HPDE6-E6E7 (cell line): ENCODE data around the gene SNX25.
"Not testable (repeated sequence)": the region's sequence is repeated elsewhere in the genome, so short reads cannot be mapped to it uniquely, and the experiment has no call there.

Experiments used
- DNase-seq: peaks from one replicate; pipeline ENCODE4 v3.0.0; 2011; ENCODE audit warnings: missing footprints; ENCODE audit errors: extremely low spot score

SNX25 gene

GRCh38 chr4:185204238-185204910 lies 5.0 kb upstream of the SNX25 start:
- no peak for DNase-seq

- DNase-seq = not testable (repeated sequence)
These were observed 4.3 kb upstream of the SNX25 start for GRCh38 chr4:185205073-185205472.

DNA sequence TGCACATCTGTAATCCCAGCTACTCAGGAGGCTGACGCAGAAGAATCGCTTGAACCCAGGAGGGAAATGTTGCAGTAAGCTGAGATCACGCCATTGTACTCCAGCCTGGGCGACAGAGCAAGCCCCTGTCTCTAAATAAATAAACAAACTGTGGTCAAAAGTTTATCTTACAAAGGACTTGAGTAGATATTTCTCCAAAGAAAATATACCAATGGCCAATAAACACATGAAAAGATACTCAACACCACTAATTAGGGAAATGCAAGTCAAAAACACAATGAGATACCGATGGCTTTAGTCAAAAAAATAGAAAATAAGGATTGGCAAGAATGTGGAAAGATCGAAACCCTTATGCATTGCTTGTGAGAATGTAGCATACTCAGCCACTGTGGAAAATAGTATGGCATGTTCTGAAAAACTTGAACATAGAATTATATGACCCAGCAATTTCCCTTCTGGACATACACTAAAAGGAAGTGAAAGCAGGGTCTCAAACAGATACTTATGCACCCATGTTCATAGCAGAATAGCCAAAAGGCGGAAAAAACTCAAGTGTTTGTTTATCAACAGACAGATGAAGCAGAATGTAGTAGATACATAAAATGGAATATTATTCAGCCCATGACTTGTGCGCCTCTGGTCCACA lies 3.6 kb upstream of the SNX25 start:
- DNase-seq = no peak

DNA sequence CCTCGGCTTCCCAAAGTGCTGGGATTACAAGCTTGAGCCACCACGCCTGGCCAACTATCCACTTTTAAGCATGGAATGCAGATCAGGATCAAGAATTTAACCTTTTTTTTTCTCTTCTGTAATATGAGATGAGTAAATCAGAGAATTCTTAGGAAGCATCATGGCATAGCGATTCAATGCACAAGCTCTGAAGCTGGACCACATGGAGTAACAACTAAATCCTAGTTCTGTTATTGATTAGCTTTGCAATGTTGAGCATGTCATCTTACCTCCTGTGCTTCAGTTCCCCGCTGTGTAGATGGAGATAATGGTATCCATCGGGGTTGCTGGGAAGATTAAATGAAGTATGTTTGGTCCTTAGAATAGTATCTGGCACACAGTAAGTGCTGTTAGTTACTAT lies 1.9 kb upstream of the SNX25 start:
- DNase-seq = no peak

DNA sequence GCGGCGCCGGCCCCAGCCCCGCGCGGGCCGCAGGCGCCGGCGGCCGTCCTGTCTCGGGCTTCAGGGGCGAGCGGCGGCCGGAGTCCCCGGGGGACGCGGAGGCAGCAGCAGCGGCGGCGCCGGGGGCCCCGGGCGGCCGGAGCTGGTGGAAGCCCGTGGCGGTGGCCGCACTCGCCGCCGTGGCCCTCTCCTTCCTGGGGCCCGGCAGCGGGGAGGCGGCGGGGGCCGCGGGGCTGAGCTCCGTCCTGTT lies 379 bp downstream of the SNX25 start:
- DNase-seq = not testable (repeated sequence)

GRCh38 chr4:185210102-185210981 lies 944 bp downstream of the SNX25 start:
- DNase-seq = no peak

DNA sequence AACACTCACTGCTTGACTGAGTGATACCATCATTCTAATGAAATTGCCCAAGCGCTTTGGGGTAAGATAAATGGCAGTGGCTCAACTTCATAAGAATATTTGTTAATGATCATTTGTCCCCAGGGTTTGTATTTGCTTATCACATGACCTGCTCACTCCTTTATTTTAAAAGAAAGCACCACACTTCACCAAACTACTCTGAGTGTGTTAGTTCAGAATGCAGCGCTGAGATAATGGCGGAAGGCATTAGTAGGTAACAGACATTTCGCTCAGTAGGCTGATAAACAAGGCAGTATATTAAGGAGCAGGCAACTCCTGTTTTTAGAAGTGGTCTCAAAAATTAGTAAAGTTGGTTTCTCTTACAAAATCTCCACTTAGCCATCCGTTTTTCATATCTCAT lies 1.6 kb downstream of the SNX25 start:
- no peak for DNase-seq

GRCh38 chr4:185211641-185212040 lies 2.2 kb downstream of the SNX25 start:
- no peak for DNase-seq

DNA sequence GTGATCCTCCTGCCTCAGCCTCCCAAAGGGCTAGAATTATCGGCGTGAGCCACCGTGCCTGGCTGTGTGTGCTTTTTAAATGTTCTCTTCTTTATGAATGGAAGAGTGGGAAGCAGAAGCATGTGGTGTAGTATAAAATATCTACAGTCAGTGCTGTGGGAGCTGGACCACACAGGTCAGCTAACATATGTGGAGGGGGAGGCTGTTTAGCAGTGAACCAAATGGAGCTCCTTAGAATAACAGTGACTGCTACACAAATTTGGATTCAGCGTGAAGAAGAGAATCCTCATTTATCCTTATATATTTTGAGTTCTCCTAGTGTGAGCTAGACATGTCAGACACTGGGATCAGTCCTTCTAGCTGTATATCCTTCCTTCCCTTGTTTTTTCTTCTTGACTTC lies 3.2 kb downstream of the SNX25 start:
- no peak for DNase-seq

DNA sequence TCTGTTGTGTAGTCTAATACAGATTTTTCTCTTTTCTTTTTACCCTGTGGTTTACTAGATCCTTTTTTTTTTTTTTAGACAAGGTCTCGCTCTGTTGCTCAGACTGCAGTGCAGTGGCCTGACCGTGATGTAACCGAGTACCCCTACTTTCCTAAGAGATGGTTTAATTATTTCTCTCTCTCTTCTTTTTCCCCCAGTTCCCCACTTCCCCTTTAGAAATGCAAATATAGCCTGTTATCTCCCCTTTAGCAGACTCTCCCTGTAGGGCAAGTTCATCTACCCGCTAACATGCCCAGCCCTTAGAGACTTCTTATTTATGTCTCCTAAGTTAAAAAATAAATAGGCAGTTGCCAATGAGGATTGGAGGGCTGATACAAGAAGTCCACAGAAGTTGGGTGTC lies 4.5 kb downstream of the SNX25 start:
- no peak for DNase-seq

- DNase-seq = no peak
These were observed 5.9 kb downstream of the SNX25 start for GRCh38 chr4:185215261-185215660.

- no peak for DNase-seq
These were observed 8.1 kb downstream of the SNX25 start for GRCh38 chr4:185217408-185217975.

DNA sequence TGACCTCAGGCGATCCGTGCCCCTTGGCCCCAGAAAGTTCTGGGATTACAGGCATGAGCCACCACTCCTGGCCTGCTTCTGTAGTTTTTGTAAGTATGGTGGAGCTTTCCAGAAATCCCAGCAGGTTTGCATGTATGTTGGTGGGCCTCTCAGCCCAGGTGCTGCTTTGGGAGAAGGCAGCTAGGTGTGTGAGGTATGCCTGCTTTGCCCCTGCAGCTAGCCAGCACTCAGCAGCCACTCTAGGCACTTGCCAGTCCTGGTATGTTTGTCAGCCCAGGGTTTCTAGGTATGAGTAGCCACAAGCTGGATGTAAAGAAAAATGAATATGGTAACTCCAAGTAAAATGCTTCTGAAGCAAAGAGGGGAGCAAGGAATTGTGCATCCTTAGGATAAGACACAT lies 8.9 kb downstream of the SNX25 start:
- DNase-seq = no peak

- DNase-seq = no peak
These were observed 10.3 kb downstream of the SNX25 start for GRCh38 chr4:185219551-185220344.

DNA sequence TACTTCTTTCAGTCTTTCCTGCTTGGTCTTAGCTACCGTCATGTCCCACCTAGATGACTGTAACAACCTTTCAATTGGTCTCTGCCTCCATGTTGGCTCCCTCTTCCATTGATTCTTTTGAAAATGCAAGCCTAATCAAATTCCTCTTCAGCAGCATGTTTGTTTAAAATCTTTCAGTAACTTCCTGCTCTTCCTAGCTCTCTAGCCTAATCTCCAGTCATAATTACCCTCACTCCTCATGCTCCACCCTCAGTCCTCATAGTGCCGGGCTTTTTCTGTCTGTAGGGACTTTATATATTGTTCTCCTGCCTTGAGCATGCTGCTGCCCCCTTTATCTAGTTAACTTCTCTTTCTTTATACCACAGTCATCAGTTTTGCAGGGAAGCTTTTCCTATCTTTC lies 12.1 kb downstream of the SNX25 start:
- DNase-seq = no peak

DNA sequence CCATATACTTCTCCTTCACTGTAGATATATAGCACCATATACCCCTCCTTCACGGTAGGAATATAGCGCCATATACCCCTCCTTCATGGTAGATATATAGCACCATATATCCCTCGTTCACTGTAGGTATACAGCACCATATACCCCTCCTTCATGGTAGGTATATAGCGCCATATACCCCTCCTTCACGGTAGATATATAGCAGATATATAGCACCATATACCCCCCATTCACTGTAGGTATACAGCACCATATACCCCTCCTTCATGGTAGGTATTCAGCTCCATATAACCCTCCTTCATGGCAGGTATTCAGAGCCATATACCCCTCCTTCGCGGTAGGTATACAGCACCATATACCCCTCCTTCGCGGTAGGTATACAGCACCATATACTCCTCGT lies 12.5 kb downstream of the SNX25 start:
- no peak for DNase-seq

DNA sequence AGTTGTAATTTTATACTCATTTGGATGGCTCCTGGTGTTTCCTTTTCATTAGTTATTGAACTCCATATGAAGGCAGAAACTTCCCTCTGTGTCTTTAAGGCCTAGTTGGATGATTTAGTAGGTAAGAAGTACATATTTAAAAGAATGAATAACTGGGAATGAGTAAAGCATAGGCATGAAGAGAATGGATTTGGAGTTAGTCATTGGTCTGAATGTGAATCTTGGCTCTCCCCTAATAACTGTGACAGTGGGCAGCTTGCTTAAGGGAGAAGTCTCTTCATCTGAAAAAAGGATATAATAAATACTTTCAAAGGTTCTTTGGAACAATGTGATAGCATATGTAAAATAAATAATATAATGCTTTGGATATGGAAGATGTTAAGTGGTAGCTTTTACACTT lies 13.2 kb downstream of the SNX25 start:
- no peak for DNase-seq

DNA sequence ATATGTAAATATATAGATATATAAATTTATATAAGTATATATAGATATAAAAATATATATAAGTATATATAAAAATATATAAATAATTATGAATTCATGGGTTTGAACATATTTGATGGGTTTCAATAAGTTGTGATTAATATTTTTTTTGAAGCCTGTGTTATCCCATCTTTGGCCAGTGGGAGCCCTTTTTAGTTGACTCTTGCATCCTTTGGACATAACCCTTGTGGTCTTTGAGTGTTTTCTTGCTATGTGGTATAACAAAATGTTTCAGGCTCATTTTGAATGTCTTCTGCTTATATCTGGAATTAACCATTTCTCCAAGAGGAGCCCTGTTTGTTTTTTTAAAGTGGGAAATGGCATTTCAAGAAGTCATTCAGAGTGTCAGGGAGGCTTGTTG lies 15.2 kb downstream of the SNX25 start:
- DNase-seq = no peak

GRCh38 chr4:185225940-185226339 lies 16.5 kb downstream of the SNX25 start:
- no peak for DNase-seq

- no peak for DNase-seq
These were observed 17.7 kb downstream of the SNX25 start for GRCh38 chr4:185227131-185227551.

DNA sequence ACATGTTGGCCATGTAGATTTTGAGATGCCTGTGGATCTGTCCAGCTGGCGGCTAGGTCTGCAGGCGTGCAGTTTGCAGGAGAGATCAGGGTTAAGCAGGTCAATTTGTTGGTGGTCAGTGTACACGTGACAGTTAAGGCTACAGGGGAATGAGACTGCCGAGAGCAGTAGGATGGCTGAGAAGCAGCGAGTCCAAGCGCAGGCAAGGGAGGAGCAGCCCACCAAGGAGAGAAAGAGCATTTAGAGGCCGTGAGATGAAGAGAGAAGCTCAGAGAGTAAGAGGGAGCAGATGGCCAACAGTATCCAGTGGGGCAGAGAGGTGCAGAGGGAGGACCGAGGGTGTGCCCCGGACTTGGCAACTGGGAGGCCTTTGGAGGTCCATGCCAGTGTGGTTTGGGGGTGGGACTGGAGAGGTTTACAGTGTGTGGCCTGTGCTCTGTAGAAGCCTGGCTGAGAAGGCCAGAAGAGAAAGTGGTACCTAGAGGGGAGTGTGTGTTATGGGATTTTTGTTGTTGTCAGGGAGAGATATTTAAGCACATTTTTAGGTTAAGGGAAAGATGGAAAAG lies 18.4 kb downstream of the SNX25 start:
- DNase-seq = no peak
